HG02759 (cell line): ENCODE results near the gene RPS5.

Experiments
- ATAC-seq: cut with Tn5 transposase; IDR thresholded peaks from one replicate; pipeline ENCODE4 v1.9.1; 2021; ENCODE audit warnings: mild to moderate bottlenecking, moderate library complexity; ENCODE audit not compliant: unreplicated experiment

RPS5 gene

DNA sequence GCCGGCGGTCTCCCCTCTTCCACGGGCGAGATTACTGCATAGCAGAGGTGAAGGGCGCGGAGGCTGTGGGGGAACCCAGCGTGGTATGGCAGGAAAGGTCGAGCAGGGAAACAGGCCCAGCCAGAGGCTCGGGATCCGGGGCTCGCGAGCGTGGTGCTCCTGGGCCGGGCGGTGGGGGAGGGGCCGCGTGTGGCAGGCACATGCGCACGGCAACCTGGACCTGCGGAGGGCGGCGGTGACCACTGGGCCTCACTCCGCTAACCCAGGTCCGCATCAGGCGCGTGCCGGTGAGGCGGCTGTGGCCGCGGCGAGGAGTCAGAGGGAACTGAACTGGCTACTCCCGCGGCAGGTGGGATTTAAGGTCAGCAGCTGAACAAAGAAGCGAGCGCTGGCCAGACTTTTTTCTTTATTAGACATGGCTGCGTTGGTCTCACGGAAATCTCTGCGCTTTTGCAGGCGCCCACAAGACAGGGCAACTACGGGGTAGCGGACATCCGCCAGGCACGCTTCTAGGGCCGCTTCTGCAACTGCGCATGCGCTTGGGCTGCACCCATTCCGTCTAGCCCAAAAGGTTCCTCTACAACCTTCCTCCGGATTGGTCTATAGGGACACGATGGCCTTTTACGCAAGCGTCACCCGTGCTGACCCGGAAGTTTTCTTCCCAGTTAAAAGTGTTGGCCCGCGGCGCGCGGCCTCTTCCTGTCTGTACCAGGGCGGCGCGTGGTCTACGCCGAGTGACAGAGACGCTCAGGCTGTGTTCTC is at the start of gene RPS5:
Gene RPS5 (plus strand): TSS at position 694 of the 762 bp plus-strand sequence. CDS start 869 bp downstream, outside the sequence.
- ATAC-seq, result peak; percentile 83

DNA sequence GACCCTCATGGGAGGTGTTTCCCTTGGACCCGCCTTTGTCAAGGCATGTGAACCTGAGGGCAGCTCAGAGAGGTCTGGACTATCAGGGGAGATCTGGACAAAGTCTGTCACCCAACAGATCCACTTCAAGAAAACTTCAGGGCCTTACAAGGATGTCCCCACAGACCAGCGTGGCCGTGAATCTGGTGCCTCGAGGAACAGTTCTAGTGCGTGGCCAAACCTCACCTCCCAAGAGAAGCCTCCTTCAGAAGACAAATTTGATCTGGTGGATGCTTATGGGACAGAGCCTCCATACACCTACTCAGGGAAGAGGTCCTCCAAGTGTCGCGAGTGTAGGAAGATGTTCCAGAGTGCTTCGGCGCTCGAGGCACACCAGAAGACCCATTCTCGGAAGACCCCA is 48.7 kb upstream of the RPS5 start:
- no peak for ATAC-seq

DNA sequence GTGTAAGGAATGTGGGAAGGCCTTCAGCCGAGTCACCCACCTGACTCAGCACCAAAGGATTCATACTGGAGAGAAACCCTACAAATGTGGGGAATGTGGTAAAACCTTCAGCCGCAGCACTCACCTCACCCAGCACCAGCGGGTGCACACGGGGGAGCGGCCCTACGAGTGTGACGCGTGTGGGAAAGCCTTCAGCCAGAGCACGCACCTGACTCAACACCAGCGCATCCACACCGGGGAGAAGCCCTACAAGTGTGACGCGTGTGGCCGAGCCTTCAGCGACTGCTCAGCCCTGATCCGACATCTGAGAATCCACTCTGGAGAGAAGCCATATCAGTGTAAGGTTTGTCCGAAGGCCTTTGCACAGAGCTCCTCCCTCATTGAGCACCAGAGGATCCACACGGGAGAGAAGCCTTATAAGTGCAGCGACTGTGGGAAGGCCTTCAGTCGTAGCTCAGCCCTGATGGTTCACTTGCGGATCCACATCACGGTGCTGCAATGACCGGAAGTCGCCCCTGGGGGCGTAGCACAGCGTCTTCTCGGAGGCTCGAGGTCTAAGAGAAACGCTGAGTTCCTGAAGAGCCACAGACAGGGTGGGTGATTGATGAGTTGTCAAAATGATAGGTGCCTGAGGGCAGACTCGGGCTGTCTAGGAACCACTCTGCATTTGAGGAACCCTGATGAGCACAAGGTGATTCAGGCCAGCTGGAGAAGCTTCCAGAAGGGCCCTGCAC is 48.1 kb upstream of the RPS5 start:
- ATAC-seq, result no peak

DNA sequence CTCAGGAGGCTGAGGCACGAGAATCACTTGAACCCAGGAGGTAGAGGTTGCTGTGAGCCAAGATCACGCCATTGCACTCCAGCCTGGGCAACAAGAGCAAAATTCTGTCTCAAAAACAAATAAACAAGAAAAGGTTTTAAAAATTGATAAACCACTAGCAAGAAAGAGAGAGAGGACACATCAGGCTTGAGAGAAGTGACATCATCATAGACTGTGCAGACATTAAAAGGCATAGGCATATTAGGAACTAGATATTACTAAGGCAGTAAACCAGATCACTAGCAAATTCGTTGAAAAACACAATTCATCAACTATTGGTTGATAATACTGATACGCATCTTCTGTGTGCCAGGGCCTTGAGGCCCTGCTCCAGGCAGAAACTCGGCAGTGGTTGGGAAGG is 41.5 kb upstream of the RPS5 start:
- ATAC-seq, result no peak

DNA sequence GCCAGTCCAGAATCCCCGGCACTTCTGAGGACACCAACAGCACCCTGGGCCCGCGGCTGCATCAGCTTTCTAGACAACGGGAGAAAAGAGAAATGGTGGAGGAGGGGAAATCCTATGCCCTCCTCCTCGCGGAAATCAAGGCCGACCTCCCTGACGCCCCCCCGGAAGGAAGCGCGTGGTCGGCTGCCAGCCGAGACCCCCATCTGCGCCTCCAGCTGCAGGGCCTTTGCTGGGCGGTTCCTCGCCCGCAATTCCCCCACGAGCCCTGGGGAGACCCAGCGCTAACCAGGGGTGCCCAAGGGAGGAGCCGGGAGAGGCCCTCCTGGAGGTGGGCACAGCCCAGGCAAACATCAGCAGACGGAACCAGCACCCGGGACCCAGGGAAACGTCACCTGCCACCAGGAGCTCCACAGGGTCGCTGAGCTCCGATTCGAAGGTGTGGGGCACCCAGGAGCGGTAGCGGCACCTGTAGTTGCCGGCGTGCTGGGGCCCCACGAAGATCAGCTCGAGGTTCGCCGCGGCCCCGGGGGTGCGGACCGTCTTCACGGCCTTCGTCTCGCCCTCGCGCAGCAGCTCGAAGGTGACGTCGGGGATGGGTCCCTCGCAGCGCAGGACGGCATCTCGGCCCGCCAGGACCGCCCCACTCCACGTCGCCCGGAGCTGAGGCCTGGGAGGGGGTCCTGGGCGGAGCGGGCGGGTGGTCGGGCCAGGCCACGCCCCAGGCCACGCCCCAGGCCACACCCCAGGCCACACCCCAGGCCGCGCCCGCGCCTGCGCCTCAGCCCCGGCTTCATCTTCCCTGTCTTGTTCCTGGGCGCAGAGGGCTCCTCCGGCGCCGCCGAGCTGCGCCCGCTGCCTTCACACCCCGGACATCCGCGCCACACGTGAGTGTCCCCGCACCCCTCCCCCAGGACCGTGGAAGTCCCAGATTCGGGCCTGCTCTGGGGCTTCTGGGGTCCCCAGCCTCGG is 39.8 kb upstream of the RPS5 start:
- peak; percentile 94 for ATAC-seq

DNA sequence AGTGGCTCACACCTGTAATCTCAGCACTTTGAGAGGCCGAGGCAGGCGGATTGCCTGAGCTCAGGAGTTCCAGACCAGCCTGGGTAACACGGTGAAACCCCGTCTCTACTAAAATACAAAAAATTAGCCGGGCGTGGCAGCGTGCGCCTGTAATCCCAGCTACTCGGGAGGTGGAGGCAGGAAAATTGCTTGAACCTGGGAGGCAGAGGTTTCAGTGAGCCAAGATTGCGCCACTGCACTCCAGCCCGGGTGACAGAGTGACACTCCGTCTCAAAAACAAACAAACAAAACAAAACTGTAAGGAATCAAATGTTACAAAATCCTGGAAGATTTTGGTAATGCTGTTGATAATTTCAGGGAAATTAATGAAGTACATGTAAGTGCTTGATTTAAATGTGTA is 39.0 kb upstream of the RPS5 start:
- ATAC-seq, result peak; percentile 13

GRCh38 chr19:58349590-58349989 is 37.5 kb upstream of the RPS5 start:
- ATAC-seq, result no peak

GRCh38 chr19:58350001-58350861 is 36.8 kb upstream of the RPS5 start:
- no peak for ATAC-seq

DNA sequence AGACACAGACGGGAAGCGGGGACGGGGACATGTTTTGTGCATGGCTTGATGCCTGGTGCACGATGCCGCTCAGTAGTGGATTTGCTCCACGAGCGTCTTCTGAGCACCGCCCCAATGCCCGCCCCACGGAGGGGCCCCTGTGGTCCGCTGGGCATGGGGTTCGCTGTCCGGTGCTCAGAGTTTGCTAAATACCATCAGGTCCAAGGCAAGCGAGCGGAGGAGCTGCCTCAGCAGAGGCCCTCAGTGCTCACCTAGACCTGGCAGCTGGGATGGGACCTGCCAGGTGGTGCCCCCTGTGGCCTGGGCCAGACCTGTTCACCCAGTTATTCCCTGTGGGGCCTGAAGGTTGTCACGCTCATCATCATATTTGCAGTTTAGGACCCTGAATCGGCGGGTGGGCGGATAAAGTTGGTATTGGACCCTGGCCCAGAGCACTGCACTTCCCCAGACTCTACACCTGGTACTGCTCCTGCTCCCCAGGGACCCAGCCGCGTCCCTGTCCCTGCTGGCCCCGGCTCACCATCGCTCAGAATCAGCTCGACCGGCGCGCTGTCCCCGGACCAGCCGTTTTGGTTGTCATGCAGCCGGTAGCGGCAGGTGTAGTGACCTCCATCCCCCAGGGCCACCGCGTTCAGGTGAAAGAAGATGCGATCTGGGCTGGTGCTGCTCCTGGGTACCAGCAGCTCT is 36.1 kb upstream of the RPS5 start:
- ATAC-seq, result no peak

DNA sequence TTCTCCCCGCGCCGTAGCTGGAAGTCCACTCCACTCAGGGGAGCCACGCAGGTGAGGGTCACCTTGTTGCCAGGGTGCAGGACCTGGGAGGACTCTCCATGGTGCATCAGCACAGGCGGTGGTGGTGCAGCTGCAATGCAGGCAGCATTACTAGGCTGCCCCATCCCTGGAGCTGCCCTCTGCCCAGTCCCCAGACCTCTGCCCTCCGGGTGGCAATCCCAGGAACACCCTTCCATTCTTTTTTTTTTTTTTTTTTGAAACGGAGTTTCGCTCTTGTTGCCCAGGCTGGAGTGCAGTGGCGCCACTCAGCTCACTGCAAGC is 35.6 kb upstream of the RPS5 start:
- ATAC-seq, result no peak

DNA sequence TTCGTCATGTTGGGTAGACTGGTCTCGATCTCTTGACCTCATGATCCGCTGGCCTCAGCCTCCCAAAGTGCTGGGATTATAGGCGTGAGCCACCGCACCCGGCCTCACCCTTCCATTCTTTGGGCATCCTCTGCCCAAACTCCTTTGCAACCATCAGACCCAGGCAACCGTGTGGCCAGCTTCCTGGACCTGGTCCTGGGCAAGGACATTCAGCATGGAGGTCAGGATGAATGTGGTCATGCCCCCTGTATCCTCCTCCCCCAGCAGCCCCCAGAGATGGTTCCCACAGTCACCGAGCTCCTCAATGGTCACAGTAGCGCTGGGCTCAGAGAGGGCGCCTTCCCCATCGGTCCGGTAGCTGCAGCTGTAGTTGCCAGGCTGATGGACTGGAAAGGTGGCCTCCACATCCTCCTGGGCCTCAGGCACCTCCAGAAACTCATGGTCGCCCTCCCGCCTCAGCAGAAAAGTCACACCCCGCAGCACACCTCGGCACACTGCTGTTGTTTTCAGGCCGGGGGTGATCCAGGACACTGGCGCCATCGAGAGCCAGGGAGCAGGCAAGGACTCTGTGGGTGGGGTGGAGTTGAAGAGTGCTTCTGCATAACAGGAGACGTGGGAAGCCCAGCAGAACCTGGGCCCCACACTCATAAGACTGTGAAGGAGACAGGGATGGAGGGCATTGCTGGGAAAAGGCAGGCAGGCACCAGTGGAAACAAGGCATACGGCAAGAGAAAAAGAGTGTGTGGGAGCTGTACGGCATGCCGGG is 34.9 kb upstream of the RPS5 start:
- no peak for ATAC-seq

DNA sequence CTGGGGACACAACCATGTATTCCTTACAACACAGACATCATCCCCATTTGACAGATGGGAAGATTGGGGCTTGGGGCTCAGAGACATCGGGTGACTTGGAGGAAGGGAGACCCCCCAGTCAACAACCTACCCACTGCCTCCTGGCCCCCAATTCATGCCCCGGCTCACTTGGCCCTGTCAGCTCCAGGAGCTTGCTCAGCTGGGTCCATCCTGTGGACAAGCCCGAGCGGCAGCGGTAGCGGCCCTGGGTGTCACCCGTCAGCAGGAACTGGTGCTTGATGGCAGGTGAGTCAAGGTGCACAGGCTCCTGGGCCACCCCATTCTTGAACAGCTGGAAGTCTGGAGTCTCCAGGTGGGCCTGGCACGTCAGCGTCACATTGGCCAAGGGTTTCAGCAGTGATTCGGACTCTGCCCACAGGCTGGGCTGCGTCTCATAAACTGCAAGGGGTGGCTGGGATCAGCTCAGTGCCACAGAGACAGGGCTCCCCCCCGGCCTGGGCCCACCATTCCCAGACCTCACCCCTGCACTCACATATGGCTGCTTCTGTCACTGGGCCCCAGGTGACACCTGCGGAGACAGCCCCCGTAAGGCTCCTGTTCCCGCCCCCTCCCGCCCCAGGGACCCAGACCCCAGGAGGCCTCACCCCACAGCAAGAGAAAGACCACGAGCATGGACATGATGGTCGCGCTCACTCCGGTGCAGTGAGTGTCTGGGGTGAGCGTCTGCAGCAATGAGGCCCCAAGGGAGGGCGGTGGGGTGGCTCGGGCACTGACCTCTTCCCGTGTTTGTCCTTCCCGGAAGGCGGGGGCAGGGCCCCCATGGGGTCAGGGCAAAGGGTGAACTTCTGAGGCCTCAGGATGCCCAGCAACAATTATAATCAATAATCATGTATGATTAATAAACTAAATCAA is 34.1 kb upstream of the RPS5 start, which contains the start of gene A1BG:
Gene A1BG (minus strand): TSS at position 733 of the 912 bp plus-strand sequence. CDS start 55 bp downstream, at position 678.
- ATAC-seq, result no peak

GRCh38 chr19:58353717-58354477 is 33.2 kb upstream of the RPS5 start:
- no peak for ATAC-seq

GRCh38 chr19:58354478-58355030 is 32.5 kb upstream of the RPS5 start:
- no peak for ATAC-seq

DNA sequence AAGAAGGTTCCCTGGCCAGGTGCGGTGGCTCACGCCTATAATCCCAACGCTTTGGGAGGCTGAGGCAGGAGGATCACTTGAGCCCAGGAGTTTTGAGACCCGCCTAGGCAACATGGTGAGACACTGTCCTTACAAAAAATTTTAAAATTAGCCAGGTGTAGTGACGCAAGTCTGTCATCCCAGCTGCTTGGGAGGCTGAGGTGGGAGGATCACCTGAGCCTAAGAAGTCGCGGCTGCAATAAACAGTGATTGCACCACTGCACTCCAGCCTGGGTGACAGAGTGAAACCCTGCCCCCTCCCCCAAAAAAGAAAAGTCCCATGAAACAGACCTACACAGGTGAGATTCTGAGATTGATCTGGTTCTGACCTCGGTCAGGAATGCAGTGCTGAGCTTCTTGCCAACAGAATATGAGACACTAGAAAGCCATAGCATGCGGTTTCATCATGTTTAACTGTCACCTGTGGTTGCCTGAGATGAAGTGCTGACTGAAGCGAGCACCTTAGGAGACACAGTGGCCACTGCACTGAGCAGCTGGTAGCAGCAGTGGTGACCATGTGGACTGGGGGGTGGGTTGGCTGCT is 31.8 kb upstream of the RPS5 start:
- no peak for ATAC-seq

DNA sequence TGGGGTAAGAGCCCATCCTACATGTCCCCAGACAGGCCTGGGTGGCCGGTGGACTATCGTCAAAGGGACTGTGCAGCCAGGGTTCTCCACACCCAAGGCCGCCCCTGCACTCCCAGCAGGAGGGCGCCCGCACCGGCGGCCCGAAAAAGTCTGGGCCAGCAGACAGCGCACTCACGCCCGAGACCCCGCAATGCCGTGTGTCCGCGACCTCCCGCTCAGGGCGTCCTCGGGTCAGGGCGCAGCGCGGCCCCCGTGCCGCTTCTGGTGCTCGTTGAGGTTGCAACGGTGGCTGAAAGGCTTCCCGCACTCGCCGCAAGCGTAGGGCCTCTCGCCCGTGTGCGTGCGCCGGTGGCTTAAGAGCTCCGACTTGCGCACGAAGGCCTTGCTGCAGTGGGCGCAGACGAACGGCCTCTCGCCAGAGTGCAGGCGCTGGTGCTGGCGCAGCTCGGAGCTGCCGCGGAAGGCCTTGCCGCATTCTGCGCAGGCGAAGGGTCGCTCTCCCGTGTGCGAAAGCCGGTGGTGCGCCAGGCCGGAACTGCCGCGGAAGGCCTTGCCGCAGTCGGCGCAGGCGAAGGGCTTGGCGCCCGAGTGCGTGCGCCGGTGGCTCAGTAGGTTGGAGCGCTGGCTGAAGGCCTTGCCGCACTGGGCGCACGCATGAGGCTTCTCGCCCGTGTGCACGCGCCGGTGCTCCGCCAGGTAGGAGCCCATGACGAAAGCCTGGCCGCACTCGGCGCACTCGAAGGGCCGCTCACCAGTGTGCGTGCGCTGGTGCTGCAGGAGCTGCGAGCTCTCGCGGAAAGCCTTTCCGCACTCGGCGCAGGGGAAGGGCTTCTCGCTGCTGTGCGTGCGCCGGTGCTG is 30.9 kb upstream of the RPS5 start:
- ATAC-seq, result peak; percentile 58
